Naive thymus-derived CD4-positive, alpha-beta T cell (primary cell): Measurements from ENCODE around the gene SNUPN. TPM values are rescaled to one million over a fixed set of nuclear protein-coding genes. Genes with fewer than 3 reads are reported as not detected.

ENCODE experiments used
- ATAC-seq: fragments of 150-1000 bp; cut with Tn5 transposase; 2 replicates; pipeline ENCODE4 v1.10.0; 2021; ENCODE audit warnings: mild to moderate bottlenecking, moderate library complexity
- CTCF ChIA-PET: fragments of 350-600 bp; sonication (Branson Sonifier 250); formaldehyde crosslinking; loops from one replicate; lab custom pipeline; 2021; ENCODE audit warnings: antibody characterized with exemption; lab: Charles Lee
- POLR2A ChIA-PET: fragments of 350-600 bp; sonication (Branson Sonifier 250); formaldehyde crosslinking; loops from one replicate; lab custom pipeline; 2021; ENCODE audit warnings: antibody characterized with exemption, inconsistent platforms; lab: Charles Lee
- DNase-seq, 9 donors: peaks; one replicate each; pipeline versions ENCODE4 v3.0.0 to v3.0.0-alpha.2; 2020 to 2022; ENCODE audit warnings: mixed read lengths in 1 of 9
- H3K27ac ChIP-seq: one replicate; pipeline ENCODE4 v1.7.0; 2013; ENCODE audit warnings: mild to moderate bottlenecking, low read depth, low read length, moderate library complexity
- H3K27me3 ChIP-seq, 2 donors: one replicate each; pipeline ENCODE4 v1.7.0; 2013; ENCODE audit warnings: low read length in 2 of 2, mild to moderate bottlenecking in 2 of 2, moderate library complexity in 2 of 2; ENCODE audit not compliant: control insufficient read depth in 2 of 2, insufficient read depth in 2 of 2
- H3K36me3 ChIP-seq, 3 experiments: 1 replicate in 2 of 3; 2 replicates in 1 of 3; pipeline ENCODE4 v1.7.0; 2013; ENCODE audit warnings: low read length in 3 of 3, mild to moderate bottlenecking in 3 of 3, moderate library complexity in 1 of 3; ENCODE audit not compliant: insufficient read depth in 3 of 3, control insufficient read depth in 2 of 3
- H3K4me1 ChIP-seq, 2 donors: one replicate each; pipeline ENCODE4 v1.7.0; 2013; ENCODE audit warnings: low read length in 2 of 2, mild to moderate bottlenecking in 2 of 2, moderate library complexity in 1 of 2; ENCODE audit not compliant: control insufficient read depth in 2 of 2, insufficient read depth in 2 of 2
- H3K4me3 ChIP-seq: 2 replicates; pipeline ENCODE4 v1.7.0; 2013; ENCODE audit warnings: mild to moderate bottlenecking, low read length
- H3K9me3 ChIP-seq, 3 experiments: 1 replicate in 2 of 3; 2 replicates in 1 of 3; pipeline ENCODE4 v1.7.0; 2013; ENCODE audit warnings: low read length in 3 of 3; ENCODE audit not compliant: control insufficient read depth in 2 of 3
- H3K27ac Mint-ChIP-seq, 9 donors: one replicate each; pipeline ENCODE4 v1.8.0; 2020 to 2022; ENCODE audit warnings: mixed read lengths in 9 of 9, mild to moderate bottlenecking in 8 of 9, moderate library complexity in 5 of 9, inconsistent platforms in 2 of 9
- H3K27me3 Mint-ChIP-seq, 5 donors: one replicate each; pipeline ENCODE4 v1.8.0; 2021 to 2022; ENCODE audit warnings: mixed read lengths in 5 of 5, mild to moderate bottlenecking in 1 of 5
- H3K36me3 Mint-ChIP-seq, 5 donors: one replicate each; pipeline ENCODE4 v1.8.0; 2020 to 2022; ENCODE audit warnings: mixed read lengths in 5 of 5, mild to moderate bottlenecking in 3 of 5, inconsistent platforms in 1 of 5
- H3K4me1 Mint-ChIP-seq, 7 donors: one replicate each; pipeline ENCODE4 v1.8.0; 2020 to 2022; ENCODE audit warnings: mixed read lengths in 7 of 7, mild to moderate bottlenecking in 3 of 7, inconsistent platforms in 1 of 7
- H3K4me3 Mint-ChIP-seq, 10 donors: one replicate each; pipeline ENCODE4 v1.8.0; 2020 to 2022; ENCODE audit warnings: mild to moderate bottlenecking in 10 of 10, mixed read lengths in 10 of 10, moderate library complexity in 6 of 10, inconsistent platforms in 2 of 10
- H3K9me3 Mint-ChIP-seq, 11 donors: one replicate each; pipeline ENCODE4 v1.8.0; 2020 to 2022; ENCODE audit warnings: mixed read lengths in 11 of 11, mild to moderate bottlenecking in 4 of 11, inconsistent platforms in 1 of 11, moderate library complexity in 1 of 11
- intact Hi-C, 2 donors: fragments of 100-400 bp; cut with micrococcal nuclease; formaldehyde crosslinking; loops; one replicate each; pipeline ENCODE4 v1.15.1; 2023
- polyA plus RNA-seq, 2 donors: library from polyadenylated mRNA; unstranded; fragments of 300-500 nt; fragmentation: Illumina TruSeq; gene quantifications; one replicate each; pipeline ENCODE4 v1.2.3, GENCODE V29; 2021
- total RNA-seq, 6 experiments: library from RNA in 5 of 6; stranded (reverse) in 5 of 6; gene quantifications; 1 replicate in 5 of 6; 2 replicates in 1 of 6; pipeline ENCODE4 v1.2.3 and lab custom pipeline; 2021 to 2026

The SNUPN gene
- total and polyA plus RNA-seq, 7 experiments from 2014 or later: 16.5 to 51.5 (median 22.6) TPM

DNA sequence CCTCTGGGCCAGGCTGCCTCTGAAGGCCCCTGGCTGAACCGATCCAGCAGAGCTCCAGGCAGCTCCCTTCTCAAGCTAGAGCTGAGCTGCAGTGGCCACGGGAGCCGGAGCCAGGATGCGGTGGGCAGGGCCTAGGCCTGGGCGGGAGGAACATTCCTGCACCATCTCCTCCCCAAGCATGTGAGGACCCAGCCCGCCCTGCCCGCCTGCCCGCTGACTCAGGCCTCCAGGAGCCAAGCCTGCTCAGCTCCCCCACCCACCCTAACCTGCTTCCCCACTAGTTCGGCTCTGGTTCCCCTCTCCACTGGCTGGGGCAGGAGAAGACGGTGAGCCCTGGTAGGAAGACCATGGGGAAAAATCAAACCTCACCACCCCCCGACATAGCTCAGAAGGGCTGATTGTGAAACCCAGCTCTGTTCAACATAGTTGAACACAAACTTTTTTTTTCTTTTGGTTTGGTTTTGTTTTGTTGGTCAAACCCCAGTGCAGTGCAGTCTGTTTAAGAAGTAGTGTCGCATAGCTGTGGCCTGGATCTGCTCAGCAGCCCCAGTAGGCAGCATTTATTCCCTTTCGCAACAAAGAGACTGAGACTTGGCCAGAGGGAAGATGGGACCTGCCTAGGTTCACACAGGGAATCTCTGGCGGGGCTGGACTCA, 35.7 kb upstream of the SNUPN start:
- H3K4me3 Mint-ChIP-seq: no peak overlapping the region
- H3K27me3 Mint-ChIP-seq: no peaks in the 10 kb centered on the region
- ATAC-seq (no peak), DNase-seq (no peak)
- Histone ChIP-seq H3K27ac (no peak overlapping the region), H3K9me3 (no peaks in the 10 kb centered on the region), H3K4me1 (no peaks in the 10 kb centered on the region), H3K4me3 (no peak overlapping the region), H3K36me3 (no peaks in the 10 kb centered on the region), H3K27me3 (no peaks in the 10 kb centered on the region)
- ChIA-PET CTCF (interaction anchor here (0.6 kb wide), 1 partner anchor 19 kb away, joined by 3 read pairs; no protein-coding TSS in a partner anchor), POLR2A (no interaction called here)
- intact Hi-C loops: no loop called here
- H3K36me3 Mint-ChIP-seq: no peaks in the 10 kb centered on the region
- no peak overlapping the region for H3K27ac Mint-ChIP-seq
- no peaks in the 10 kb centered on the region for H3K9me3 Mint-ChIP-seq
- H3K4me1 Mint-ChIP-seq: peaks cover 0 to 4% (median 0%) of the 10 kb centered on the region in 7 donors

DNA sequence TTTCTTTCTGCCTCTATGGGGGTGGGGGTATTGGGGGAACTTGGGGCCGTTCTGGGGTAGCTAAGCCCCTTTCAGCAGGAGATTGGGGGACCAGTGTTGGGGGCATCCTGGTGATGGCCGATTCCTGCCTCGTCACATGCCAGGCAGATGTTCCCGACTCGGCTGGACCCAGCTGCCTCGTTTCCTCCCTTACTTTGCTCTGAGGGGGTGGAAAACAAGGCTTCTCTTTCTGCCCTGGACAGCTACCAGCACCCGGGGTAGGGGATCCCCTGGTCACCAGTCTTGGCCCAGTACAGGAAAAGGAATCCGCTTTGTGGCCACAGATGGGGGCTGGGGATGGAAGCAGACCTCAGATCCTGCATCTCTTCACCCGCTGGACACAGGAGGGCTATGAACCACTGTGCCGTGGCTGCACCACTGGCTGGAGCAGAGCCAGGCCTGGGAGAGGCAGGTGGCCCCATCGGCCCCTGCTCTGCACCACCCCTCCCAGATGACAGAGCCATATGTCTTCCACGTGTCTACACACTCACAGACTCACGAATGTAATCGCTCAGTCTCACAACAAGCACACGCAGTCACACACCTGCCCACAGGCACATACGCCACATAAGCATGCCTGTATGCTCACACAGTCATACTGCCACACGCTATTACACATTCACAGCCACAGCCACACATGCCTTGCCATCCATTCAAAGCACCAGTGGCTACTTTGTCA, 34.6 kb upstream of the SNUPN start:
- H3K27me3 Mint-ChIP-seq: no peaks in the 10 kb centered on the region
- Histone ChIP-seq H3K36me3 (no peaks in the 10 kb centered on the region), H3K4me3 (no peak overlapping the region), H3K4me1 (no peaks in the 10 kb centered on the region), H3K27ac (no peak overlapping the region), H3K9me3 (no peaks in the 10 kb centered on the region), H3K27me3 (no peaks in the 10 kb centered on the region)
- intact Hi-C loops: no loop called here
- no peaks in the 10 kb centered on the region for H3K36me3 Mint-ChIP-seq
- ATAC-seq: no peak
- no peak overlapping the region for H3K4me3 Mint-ChIP-seq
- POLR2A ChIA-PET: no interaction called here
- H3K4me1 Mint-ChIP-seq: no peaks in the 10 kb centered on the region
- CTCF ChIA-PET: no interaction called here
- no peak for DNase-seq
- no peaks in the 10 kb centered on the region for H3K9me3 Mint-ChIP-seq
- H3K27ac Mint-ChIP-seq: peak overlapping the region in 1 of 9 donors; percentile 63

DNA sequence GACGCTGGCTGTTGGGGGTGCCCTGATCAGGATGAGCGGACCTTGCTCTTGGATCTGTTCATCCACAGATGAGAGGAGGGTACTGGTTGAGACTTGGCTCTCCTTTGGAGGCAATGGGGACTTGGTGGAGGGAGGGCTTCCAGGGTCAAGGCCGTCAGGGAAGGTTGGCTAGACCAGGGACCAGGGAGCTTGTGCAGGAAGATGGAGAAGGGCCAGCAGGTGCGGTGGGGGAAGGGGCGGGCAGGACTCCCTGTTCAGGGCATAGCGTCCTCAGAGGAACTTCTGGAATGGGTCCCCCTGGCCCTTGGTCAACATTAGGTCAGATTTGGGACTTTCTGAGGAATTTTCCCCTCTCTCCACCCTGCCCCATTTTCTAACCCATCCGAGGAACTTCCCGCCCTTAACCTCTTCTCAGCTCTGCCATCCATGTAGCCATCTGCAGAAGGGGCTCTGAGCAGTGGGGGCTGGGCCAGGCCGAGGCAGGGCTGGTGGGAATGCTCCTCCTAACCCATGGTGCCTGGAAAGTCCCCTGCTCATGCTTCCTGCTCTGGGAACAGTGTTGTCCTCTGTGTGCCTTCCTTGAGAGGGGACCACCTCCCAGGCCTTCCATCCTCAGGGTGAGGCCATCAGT, 33.7 kb upstream of the SNUPN start:
- ChIA-PET POLR2A (no interaction called here), CTCF (no interaction called here)
- Histone ChIP-seq H3K36me3 (no peaks in the 10 kb centered on the region), H3K4me1 (no peaks in the 10 kb centered on the region), H3K27ac (no peak overlapping the region), H3K9me3 (no peaks in the 10 kb centered on the region), H3K27me3 (no peaks in the 10 kb centered on the region), H3K4me3 (no peak overlapping the region)
- no peaks in the 10 kb centered on the region for H3K27me3 Mint-ChIP-seq
- no peak for ATAC-seq
- H3K36me3 Mint-ChIP-seq: no peaks in the 10 kb centered on the region
- H3K4me3 Mint-ChIP-seq: no peak overlapping the region
- no peak for DNase-seq
- H3K9me3 Mint-ChIP-seq: no peaks in the 10 kb centered on the region
- intact Hi-C loops: no loop called here
- no peaks in the 10 kb centered on the region for H3K4me1 Mint-ChIP-seq
- H3K27ac Mint-ChIP-seq: peak overlapping the region in 1 of 9 donors; percentile 36

DNA sequence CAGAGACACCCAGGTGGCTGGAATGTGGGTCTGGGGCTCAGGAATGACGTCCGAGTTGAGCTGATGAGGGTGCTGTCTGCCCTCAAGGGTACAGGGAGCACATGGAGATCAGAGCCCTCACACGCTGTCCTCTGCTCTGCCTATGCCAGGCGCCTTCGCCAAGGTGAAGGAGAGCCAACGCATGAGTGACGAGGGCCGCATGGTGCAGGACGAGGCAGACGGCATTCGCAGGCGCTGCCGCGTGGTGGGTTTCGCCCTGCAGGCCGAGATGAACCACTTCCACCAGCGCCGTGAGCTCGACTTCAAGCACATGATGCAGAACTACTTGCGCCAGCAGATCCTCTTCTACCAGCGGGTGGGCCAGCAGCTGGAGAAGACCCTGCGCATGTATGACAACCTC, 31.3 kb upstream of the SNUPN start:
- no peak overlapping the region for H3K27ac Mint-ChIP-seq
- CTCF ChIA-PET: no interaction called here

DNA sequence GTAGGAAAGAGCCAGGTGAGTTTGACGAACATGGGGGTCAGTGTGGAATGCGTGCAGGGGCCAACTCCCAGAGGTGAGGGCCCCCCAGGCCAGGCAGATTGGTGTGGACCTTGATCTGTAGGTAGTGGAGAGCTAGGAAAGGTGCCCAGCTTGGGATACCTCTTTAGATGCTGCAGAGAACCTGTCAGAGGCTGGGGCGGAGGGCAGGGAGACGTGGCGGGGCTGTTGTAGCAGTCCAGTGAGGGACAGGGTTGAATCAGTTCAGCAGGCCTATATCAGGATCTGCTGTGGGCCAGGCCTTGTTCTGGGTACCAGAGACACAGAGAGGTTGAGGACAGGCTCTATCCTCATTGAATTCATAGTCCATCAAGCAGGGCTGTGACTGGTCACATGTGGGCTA, 30.8 kb upstream of the SNUPN start:
- Histone ChIP-seq H3K4me1 (peaks cover 0 to 7% of the 10 kb centered on the region in 2 donors), H3K36me3 (no peaks in the 10 kb centered on the region), H3K4me3 (no peak overlapping the region), H3K9me3 (no peaks in the 10 kb centered on the region), H3K27me3 (no peaks in the 10 kb centered on the region), H3K27ac (no peak overlapping the region)
- H3K27me3 Mint-ChIP-seq: no peaks in the 10 kb centered on the region
- intact Hi-C loops: no loop called here
- CTCF ChIA-PET: no interaction called here
- H3K36me3 Mint-ChIP-seq: no peaks in the 10 kb centered on the region
- H3K27ac Mint-ChIP-seq: no peak overlapping the region
- peaks cover 4 to 15% (median 11%) of the 10 kb centered on the region in 7 donors for H3K4me1 Mint-ChIP-seq
- POLR2A ChIA-PET: no interaction called here
- no peak for DNase-seq
- no peaks in the 10 kb centered on the region for H3K9me3 Mint-ChIP-seq
- no peak for ATAC-seq
- H3K4me3 Mint-ChIP-seq: no peak overlapping the region

More for the DNA sequence above, 31.3 kb upstream of the SNUPN start:
- no peak overlapping the region for H3K4me3 ChIP-seq
- H3K27ac ChIP-seq: no peak overlapping the region
- H3K27me3 ChIP-seq: no peaks in the 10 kb centered on the region
- H3K27me3 Mint-ChIP-seq: no peaks in the 10 kb centered on the region
- H3K36me3 Mint-ChIP-seq: no peaks in the 10 kb centered on the region
- H3K4me1 ChIP-seq: peaks cover 0 to 2% of the 10 kb centered on the region in 2 donors
- no peaks in the 10 kb centered on the region for H3K36me3 ChIP-seq
- DNase-seq (no peak), ATAC-seq (no peak)
- H3K9me3 ChIP-seq: no peaks in the 10 kb centered on the region
- POLR2A ChIA-PET: interaction anchor here (0.9 kb wide), 1 partner anchor 9 kb away, joined by 3 read pairs; the partner anchor contains the start of gene SNX33
- H3K4me3 Mint-ChIP-seq: no peak overlapping the region
- no peaks in the 10 kb centered on the region for H3K9me3 Mint-ChIP-seq
- H3K4me1 Mint-ChIP-seq: peaks cover 3 to 10% (median 6%) of the 10 kb centered on the region in 7 donors
- intact Hi-C loops: no loop called here

DNA sequence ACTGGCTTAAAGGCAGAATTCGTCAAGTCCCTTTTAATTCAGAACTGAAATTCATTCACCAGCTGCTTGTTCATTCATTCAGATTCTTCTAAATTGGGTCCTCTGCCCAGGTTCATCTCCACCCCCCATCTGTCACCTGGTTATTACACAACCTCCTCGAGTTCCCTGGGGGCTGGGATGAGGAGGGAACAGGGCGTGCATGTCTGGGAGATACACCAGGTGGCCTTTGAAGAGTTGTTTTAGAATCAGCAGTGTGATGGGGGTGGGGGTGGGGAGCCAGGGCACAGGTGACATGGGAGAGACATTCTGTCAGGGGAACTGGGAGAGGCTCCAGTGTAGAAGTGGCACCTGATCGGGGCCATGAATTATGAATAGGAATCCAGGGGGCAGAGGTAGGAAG, 30.4 kb upstream of the SNUPN start:
- POLR2A ChIA-PET: no interaction called here
- Mint-ChIP-seq H3K27me3 (no peaks in the 10 kb centered on the region), H3K36me3 (no peaks in the 10 kb centered on the region), H3K4me1 (peaks cover 8 to 19% (median 15%) of the 10 kb centered on the region in 7 donors), H3K4me3 (no peak overlapping the region), H3K27ac (peak overlapping the region in 1 of 9 donors; percentile 6), H3K9me3 (no peaks in the 10 kb centered on the region)
- CTCF ChIA-PET: no interaction called here
- no peak overlapping the region for H3K27ac ChIP-seq
- DNase-seq (no peak), ATAC-seq (no peak)
- intact Hi-C loops: no loop called here
- peaks cover 0 to 8% of the 10 kb centered on the region in 2 donors for H3K4me1 ChIP-seq
- H3K36me3 ChIP-seq: no peaks in the 10 kb centered on the region
- H3K4me3 ChIP-seq: no peak overlapping the region
- H3K9me3 ChIP-seq: no peaks in the 10 kb centered on the region
- H3K27me3 ChIP-seq: no peaks in the 10 kb centered on the region
